ENCODE data around the gene FIGNL2.

The FIGNL2 gene

GRCh38 chr12:51879102-51879501 lies 30.6 kb upstream of the FIGNL2 start:
- in situ Hi-C loops (cut with MboI; ENCODE audit: low sequenced_read_pairs), result no loop called here

GRCh38 chr12:51874486-51874885 lies 26.0 kb upstream of the FIGNL2 start:
- in situ Hi-C loops (cut with MboI; ENCODE audit: low sequenced_read_pairs), result no loop called here

GRCh38 chr12:51874000-51874399 lies 25.5 kb upstream of the FIGNL2 start:
- in situ Hi-C loops (cut with MboI; ENCODE audit: low sequenced_read_pairs), result no loop called here

- in situ Hi-C loops (cut with MboI; ENCODE audit: low sequenced_read_pairs), result no loop called here
These were observed 24.9 kb upstream of the FIGNL2 start for GRCh38 chr12:51873251-51873994.

GRCh38 chr12:51872689-51872981 lies 24.1 kb upstream of the FIGNL2 start:
- in situ Hi-C loops (cut with MboI; ENCODE audit: low sequenced_read_pairs), result no loop called here

- in situ Hi-C loops (cut with MboI; ENCODE audit: low sequenced_read_pairs), result no loop called here
These were observed 23.6 kb upstream of the FIGNL2 start for GRCh38 chr12:51871918-51872688.

- in situ Hi-C loops (cut with MboI; ENCODE audit: low sequenced_read_pairs), result no loop called here
These were observed 22.6 kb upstream of the FIGNL2 start for GRCh38 chr12:51871126-51871525.

GRCh38 chr12:51870504-51870903 lies 22.0 kb upstream of the FIGNL2 start:
- in situ Hi-C loops (cut with MboI; ENCODE audit: low sequenced_read_pairs), result no loop called here

- in situ Hi-C loops (cut with MboI; ENCODE audit: low sequenced_read_pairs), result no loop called here
These were observed 21.4 kb upstream of the FIGNL2 start for GRCh38 chr12:51869931-51870330.

GRCh38 chr12:51869496-51869865 lies 21.0 kb upstream of the FIGNL2 start:
- in situ Hi-C loops (cut with MboI; ENCODE audit: low sequenced_read_pairs), result no loop called here

- in situ Hi-C loops (cut with MboI; ENCODE audit: low sequenced_read_pairs), result no loop called here
These were observed 20.4 kb upstream of the FIGNL2 start for GRCh38 chr12:51868821-51869495.

GRCh38 chr12:51867796-51868428 lies 19.4 kb upstream of the FIGNL2 start:
- in situ Hi-C loops (cut with MboI; ENCODE audit: low sequenced_read_pairs), result no loop called here

GRCh38 chr12:51867371-51867770 lies 18.9 kb upstream of the FIGNL2 start:
- in situ Hi-C loops (cut with MboI; ENCODE audit: low sequenced_read_pairs), result no loop called here

GRCh38 chr12:51866762-51867161 lies 18.2 kb upstream of the FIGNL2 start:
- in situ Hi-C loops (cut with MboI; ENCODE audit: low sequenced_read_pairs), result no loop called here

GRCh38 chr12:51866324-51866723 lies 17.8 kb upstream of the FIGNL2 start:
- in situ Hi-C loops (cut with MboI; ENCODE audit: low sequenced_read_pairs), result no loop called here

GRCh38 chr12:51865757-51866270 lies 17.3 kb upstream of the FIGNL2 start:
- in situ Hi-C loops (cut with MboI; ENCODE audit: low sequenced_read_pairs), result no loop called here

GRCh38 chr12:51864833-51865670 lies 16.5 kb upstream of the FIGNL2 start:
- in situ Hi-C loops (cut with MboI; ENCODE audit: low sequenced_read_pairs), result no loop called here

- in situ Hi-C loops (cut with MboI; ENCODE audit: low sequenced_read_pairs), result no loop called here
These were observed 15.7 kb upstream of the FIGNL2 start for GRCh38 chr12:51863933-51864832.

GRCh38 chr12:51863363-51863932 lies 14.9 kb upstream of the FIGNL2 start:
- in situ Hi-C loops (cut with MboI; ENCODE audit: low sequenced_read_pairs), result no loop called here
